ENCODE results near the gene RBP7. TPM values are rescaled to one million over a fixed set of nuclear protein-coding genes. Genes with fewer than 3 reads are reported as not detected.

Gene RBP7
- total and polyA plus RNA-seq, 10 of the 15 experiments (the other 5 are each of a cell fraction or from before 2014, with no cell fraction given): 0.20 TPM; not detected in 9

DNA sequence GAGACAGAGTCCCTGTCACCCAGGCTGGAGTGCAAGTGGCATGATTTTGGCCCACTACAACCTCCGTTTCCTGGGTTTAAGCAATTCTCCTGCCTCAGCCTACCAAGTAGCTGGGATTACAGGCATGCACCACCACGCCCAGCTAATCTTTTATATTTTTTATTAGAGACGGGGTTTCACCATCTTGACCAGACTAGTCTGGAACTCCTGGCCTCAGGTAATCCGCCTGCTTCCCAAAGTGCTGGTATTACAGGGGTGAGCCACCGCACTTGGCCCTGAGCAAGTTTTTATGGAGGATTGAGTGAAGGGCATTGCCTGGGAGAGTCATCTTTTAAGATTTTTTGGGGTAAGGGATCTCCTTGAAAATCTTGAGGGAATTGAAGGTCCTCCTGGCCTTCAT lies 64.2 kb downstream of the RBP7 start:
- H3K36me3 ChIP-seq (ENCODE audit: control insufficient read depth in 2 of 2, insufficient read depth in 2 of 2, low read length in 1 of 2): peaks cover 3% of the 10 kb centered on the region in 2 experiments; a peak in 3 of 4 replicates
- no peak overlapping the region for H3K27ac ChIP-seq (ENCODE audit: control insufficient read depth, insufficient read depth)
- H3K9me3 ChIP-seq (replicated peaks; ENCODE audit: control insufficient read depth, insufficient read depth, low read length): no peaks in the 10 kb centered on the region
- POLR2A ChIA-PET: interaction anchor here (0.6 to 0.8 kb wide), 2 partner anchors 11 to 42 kb away, joined by 3 to 6 read pairs; no protein-coding TSS in a partner anchor
- intact Hi-C loops (cut with micrococcal nuclease; ENCODE audit: unreplicated experiment) (no loop called here), in situ Hi-C loops (cut with MboI) (no loop called here)
- peaks cover 4% of the 10 kb centered on the region for H3K79me2 ChIP-seq (ENCODE audit: control insufficient read depth, insufficient read depth, low read length)
- no peak overlapping the region for H3K4me2 ChIP-seq (ENCODE audit: control insufficient read depth, insufficient read depth)
- ATAC-seq (no peak), FAIRE-seq (no peak), DNase-seq (ENCODE audit: low read depth, low spot score) (no peak)
- WGBS (ENCODE audit: insufficient coverage, insufficient replicate concordance, low lambda C conversion rate, missing lambda C conversion rate): 96% methylated on average over 5 of the region's 5 CpGs
- BruUV-seq (replicated peaks): no TSS peak
- TF ChIP-seq ASH2L (IDR thresholded peaks at IDR 0.05; ENCODE audit: borderline replicate concordance, low read depth) (no peak), IRF4 (IDR thresholded peaks at IDR 0.05; ENCODE audit: low read depth, low read length) (no peak), CEBPB (IDR thresholded peaks at IDR 0.05; ENCODE audit: borderline replicate concordance in 1 of 2, low read depth in 2 of 2, low read length in 2 of 2) (no peak), BRCA1 (IDR thresholded peaks at IDR 0.05; ENCODE audit: low read depth, low read length) (no peak), SMARCA5 (IDR thresholded peaks at IDR 0.05) (no peak), MEF2A (IDR thresholded peaks at IDR 0.05; ENCODE audit: insufficient read depth, low read depth, low read length) (no peak), GATAD2B (conservative IDR thresholded peaks at IDR 0.05; ENCODE audit: low read depth) (no peak), RBBP5 (conservative IDR thresholded peaks at IDR 0.05) (no peak), KDM1A (IDR thresholded peaks at IDR 0.05; ENCODE audit: borderline replicate concordance) (no peak)
- H3K27me3 ChIP-seq (replicated peaks in 1 of 2; ENCODE audit: control insufficient read depth in 2 of 2, insufficient read depth in 2 of 2, low read length in 1 of 2): no peaks in the 10 kb centered on the region
- CTCF ChIA-PET: no interaction called here
- no peaks in the 10 kb centered on the region; the same call in 1 of the 2 replicates for H3K4me1 ChIP-seq (ENCODE audit: control insufficient read depth, insufficient read depth, low read length)
- RAD21 ChIA-PET (ENCODE audit: unreplicated experiment): no interaction called here
- no peak overlapping the region for H2AFZ ChIP-seq (ENCODE audit: control insufficient read depth, low read depth, low read length)
- no peaks in the 10 kb centered on the region for H4K20me1 ChIP-seq (ENCODE audit: control insufficient read depth, insufficient read depth)
- H3K9ac ChIP-seq (ENCODE audit: control insufficient read depth, insufficient read depth, low read length): no peak overlapping the region
- H3K4me3 ChIP-seq: no peak overlapping the region
- SMC1A ChIA-PET (ENCODE audit: uncharacterized antibody, unreplicated experiment): no interaction called here

DNA sequence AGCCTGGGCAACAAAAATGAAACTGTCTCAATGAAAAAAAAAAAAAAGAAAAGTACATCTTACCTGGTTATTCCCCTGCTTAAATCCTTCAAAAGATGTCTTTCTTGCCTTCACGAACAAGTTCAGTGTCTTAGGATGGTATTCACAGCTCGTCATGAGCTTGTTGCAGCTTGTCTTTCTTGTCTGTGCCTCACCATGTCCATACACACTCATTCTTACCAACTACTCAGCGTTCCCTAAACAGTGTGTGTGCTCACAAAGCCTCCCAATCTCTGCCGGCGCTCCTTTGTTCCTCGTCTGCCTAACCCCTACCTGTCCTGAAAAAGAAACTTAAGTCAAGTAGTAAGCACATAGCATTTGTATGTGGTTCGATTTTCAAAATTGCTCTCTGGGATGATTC lies 66.8 kb downstream of the RBP7 start:
- ChIA-PET CTCF (no interaction called here), SMC1A (ENCODE audit: uncharacterized antibody, unreplicated experiment) (interaction anchor here (0.6 kb wide), 1 partner anchor 254 kb away, joined by 4 read pairs; no protein-coding TSS in a partner anchor), RAD21 (ENCODE audit: unreplicated experiment) (no interaction called here), POLR2A (interaction anchor here (1.1 kb wide), 1 partner anchor 39 kb away, joined by 4 read pairs; no protein-coding TSS in a partner anchor)
- no peak overlapping the region for H3K4me2 ChIP-seq (ENCODE audit: control insufficient read depth, insufficient read depth)
- DNase-seq (ENCODE audit: low read depth, low spot score) (no peak), ATAC-seq (no peak), FAIRE-seq (no peak)
- H3K79me2 ChIP-seq (ENCODE audit: control insufficient read depth, insufficient read depth, low read length): peaks cover 4% of the 10 kb centered on the region
- H3K4me3 ChIP-seq: no peak overlapping the region
- H3K27ac ChIP-seq (ENCODE audit: control insufficient read depth, insufficient read depth): no peak overlapping the region
- in situ Hi-C loops (cut with MboI): no loop called here
- no TSS peak for BruUV-seq (replicated peaks)
- TF ChIP-seq EED (IDR thresholded peaks at IDR 0.05; ENCODE audit: low read depth) (no peak), CREM (IDR thresholded peaks at IDR 0.05; ENCODE audit: low read depth) (no peak), CREB1 (IDR thresholded peaks at IDR 0.05; ENCODE audit: low read depth) (no peak), IKZF1 (conservative IDR thresholded peaks at IDR 0.05) (no peak), TAF1 (IDR thresholded peaks at IDR 0.05; ENCODE audit: borderline replicate concordance, low read depth, low read length) (no peak), PML (IDR thresholded peaks at IDR 0.05; ENCODE audit: low read length) (no peak), TCF12 (IDR thresholded peaks at IDR 0.05; ENCODE audit: low read depth, low read length) (no peak), MTA3 (IDR thresholded peaks at IDR 0.05; ENCODE audit: borderline replicate concordance, low read length) (no peak)
- TF ChIP-seq, protein P1, sequence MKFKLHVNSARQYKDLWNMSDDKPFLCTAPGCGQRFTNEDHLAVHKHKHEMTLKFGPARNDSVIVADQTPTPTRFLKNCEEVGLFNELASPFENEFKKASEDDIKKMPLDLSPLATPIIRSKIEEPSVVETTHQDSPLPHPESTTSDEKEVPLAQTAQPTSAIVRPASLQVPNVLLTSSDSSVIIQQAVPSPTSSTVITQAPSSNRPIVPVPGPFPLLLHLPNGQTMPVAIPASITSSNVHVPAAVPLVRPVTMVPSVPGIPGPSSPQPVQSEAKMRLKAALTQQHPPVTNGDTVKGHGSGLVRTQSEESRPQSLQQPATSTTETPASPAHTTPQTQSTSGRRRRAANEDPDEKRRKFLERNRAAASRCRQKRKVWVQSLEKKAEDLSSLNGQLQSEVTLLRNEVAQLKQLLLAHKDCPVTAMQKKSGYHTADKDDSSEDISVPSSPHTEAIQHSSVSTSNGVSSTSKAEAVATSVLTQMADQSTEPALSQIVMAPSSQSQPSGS (IDR thresholded peaks at IDR 0.05; ENCODE audit: low read length): no peak
- no peaks in the 10 kb centered on the region for H4K20me1 ChIP-seq (ENCODE audit: control insufficient read depth, insufficient read depth)
- H3K36me3 ChIP-seq (ENCODE audit: control insufficient read depth in 2 of 2, insufficient read depth in 2 of 2, low read length in 1 of 2): peaks cover 0 to 3% of the 10 kb centered on the region in 2 experiments; a peak in 2 of 4 replicates
- H3K4me1 ChIP-seq (ENCODE audit: control insufficient read depth, insufficient read depth, low read length): peaks cover 9% of the 10 kb centered on the region
- H2AFZ ChIP-seq (ENCODE audit: control insufficient read depth, low read depth, low read length): no peak overlapping the region
- H3K9me3 ChIP-seq (replicated peaks; ENCODE audit: control insufficient read depth, insufficient read depth, low read length): no peaks in the 10 kb centered on the region
- H3K27me3 ChIP-seq (replicated peaks in 1 of 2; ENCODE audit: control insufficient read depth in 2 of 2, insufficient read depth in 2 of 2, low read length in 1 of 2): no peaks in the 10 kb centered on the region
- intact Hi-C loops (cut with micrococcal nuclease; ENCODE audit: unreplicated experiment): no loop called here
- H3K9ac ChIP-seq (ENCODE audit: control insufficient read depth, insufficient read depth, low read length): no peak overlapping the region
- 98% methylated on average over 7 of the region's 7 CpGs for WGBS (ENCODE audit: insufficient coverage, insufficient replicate concordance, low lambda C conversion rate, missing lambda C conversion rate)
